GM12874 (cell line): ENCODE results near the gene LRRC40.

ENCODE experiments used
- TF ChIP-seq, protein P1 (sequence below): IDR thresholded peaks from 2 replicates; pipeline ENCODE4 v1.5.1; 2011; ENCODE audit warnings: low read depth, mild to moderate bottlenecking, control low read depth, low read length, moderate library complexity; ENCODE audit not compliant: insufficient read depth

The LRRC40 gene

GRCh38 chr1:70200065-70200464 is 5.3 kb downstream of the LRRC40 start:
- TF ChIP-seq, protein P1, sequence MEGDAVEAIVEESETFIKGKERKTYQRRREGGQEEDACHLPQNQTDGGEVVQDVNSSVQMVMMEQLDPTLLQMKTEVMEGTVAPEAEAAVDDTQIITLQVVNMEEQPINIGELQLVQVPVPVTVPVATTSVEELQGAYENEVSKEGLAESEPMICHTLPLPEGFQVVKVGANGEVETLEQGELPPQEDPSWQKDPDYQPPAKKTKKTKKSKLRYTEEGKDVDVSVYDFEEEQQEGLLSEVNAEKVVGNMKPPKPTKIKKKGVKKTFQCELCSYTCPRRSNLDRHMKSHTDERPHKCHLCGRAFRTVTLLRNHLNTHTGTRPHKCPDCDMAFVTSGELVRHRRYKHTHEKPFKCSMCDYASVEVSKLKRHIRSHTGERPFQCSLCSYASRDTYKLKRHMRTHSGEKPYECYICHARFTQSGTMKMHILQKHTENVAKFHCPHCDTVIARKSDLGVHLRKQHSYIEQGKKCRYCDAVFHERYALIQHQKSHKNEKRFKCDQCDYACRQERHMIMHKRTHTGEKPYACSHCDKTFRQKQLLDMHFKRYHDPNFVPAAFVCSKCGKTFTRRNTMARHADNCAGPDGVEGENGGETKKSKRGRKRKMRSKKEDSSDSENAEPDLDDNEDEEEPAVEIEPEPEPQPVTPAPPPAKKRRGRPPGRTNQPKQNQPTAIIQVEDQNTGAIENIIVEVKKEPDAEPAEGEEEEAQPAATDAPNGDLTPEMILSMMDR: no peak

- TF ChIP-seq, protein P1: no peak
These were observed 9.0 kb downstream of the LRRC40 start for GRCh38 chr1:70196333-70196732.

GRCh38 chr1:70195342-70195741 is 10.0 kb downstream of the LRRC40 start:
- TF ChIP-seq, protein P1: no peak

DNA sequence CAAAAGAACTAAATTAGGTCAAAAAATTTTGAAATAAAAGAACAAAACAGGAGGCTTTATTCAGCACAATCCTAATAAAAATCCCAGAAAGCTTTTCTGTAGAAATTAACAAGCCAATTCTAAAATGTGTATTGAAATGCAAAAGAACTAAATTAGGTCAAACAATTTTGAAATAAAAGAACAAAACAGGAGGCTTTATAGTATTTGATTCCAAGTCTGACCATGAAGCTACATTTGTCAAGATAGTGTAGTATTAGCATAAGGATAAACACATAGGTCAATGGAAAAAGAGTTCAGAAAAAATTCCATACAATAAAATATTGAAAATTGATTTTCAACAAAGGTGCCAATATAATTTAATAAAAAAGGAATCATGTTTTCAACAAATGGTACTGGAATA is 10.8 kb downstream of the LRRC40 start:
- TF ChIP-seq, protein P1: no peak

DNA sequence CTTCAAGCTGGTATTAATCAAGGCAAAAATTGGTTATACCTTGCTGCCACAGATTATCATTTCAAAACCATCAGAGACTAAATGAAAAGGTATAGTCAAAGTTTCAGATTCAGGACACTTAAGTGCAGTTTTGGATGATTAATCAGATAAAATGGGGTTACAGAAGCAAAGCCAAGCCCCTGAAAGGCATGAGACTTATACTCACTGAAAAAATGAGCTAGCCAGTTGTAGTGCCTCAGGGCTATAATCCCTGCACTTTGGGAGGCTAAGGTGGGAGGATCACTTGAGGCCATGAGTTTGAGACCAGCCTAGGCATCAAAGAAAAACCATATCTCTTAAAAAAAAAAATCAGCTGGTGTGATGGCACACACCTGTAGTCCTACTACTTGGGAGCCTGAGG is 15.2 kb downstream of the LRRC40 start:
- TF ChIP-seq, protein P1: no peak

DNA sequence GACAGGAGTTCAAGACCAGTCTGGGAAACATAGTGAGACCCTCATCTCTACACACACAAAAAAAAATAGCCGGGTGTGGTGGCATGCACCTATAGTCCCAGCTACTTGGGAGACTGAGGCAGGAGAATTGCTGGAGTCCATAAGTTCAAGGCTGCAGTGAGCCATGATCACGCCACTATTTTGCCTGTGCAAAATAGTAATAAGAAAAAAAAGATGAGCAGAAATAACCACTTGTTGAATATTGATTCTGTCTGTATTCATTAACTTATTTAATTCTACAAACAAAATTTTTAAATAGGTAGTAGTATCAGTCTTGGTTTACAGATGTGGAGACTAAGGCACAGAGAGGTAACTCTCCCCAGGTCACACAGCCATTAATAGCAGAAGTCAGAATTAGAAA is 16.9 kb downstream of the LRRC40 start:
- TF ChIP-seq, protein P1: no peak

DNA sequence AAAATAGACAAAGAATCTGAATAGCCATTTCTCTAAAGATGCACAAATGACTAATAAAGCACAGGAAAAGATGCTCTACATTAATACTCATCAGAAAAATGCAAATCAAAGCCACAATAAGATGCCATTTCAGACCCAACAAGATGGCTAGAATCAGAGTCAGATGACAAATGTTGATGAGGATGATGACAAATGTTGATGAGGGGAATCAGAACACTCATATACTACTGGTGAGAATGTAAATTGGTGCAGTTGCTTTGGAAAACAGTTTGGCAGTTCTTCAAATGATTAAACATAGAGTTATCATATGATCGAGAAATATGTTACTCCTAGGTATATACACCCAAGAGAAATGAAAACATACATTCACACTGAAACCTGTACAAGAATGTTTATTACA is 33.9 kb downstream of the LRRC40 start:
- TF ChIP-seq, protein P1: no peak

DNA sequence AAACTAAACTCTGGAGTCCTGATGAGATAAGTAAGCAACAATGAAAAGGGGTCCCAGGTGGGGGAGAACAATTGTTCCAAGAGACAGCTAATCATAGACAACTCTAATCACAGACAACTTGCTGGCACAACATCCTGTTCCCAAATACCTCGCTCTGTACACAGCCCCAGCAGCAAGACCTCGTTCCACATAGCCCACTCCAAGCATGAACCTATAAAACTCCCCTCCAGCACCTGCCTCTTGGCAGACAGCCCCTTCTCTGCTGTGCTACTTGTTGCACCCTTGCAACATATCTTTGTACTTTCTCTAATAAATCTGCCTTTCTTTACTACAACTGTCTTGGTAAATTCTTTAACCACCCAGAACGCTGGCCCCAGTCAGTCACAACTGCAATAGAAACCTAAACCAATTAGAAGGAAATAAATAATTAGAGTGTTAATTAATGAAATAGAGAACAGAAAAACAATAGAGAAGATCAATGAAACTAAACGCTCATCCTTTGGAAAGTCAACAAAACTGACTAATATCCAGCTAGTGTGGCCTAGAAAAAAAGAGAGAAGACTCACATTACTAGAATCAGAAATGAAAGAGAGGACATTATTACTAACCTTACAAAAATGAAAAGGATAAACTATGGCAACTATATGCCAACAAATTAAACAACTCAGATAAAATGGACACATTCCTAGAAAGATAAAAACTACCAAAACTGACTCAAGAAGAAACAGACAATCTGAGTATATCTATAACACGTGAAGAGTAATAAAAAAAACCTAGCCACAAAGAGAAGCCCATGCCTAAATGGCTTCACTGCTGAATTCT is 36.1 kb downstream of the LRRC40 start:
- TF ChIP-seq, protein P1: no peak
